IMR-90 (cell line): Measurements from ENCODE around the gene CHST8. TPM values are rescaled to one million over a fixed set of nuclear protein-coding genes. Genes with fewer than 3 reads are reported as not detected.

Experiments used
- ATAC-seq: fragments of 200-7000 bp; cut with Tn5 transposase; 2 replicates; pipeline ENCODE4 v1.9.1; 2020; ENCODE audit warnings: low read depth, mild to moderate bottlenecking, moderate library complexity
- BruUV-seq: library from RNA; stranded (reverse); fragments of 400-500 nt; replicated peaks from 2 replicates; lab custom pipeline; 2021; lab: Mats Ljungman, UMichigan
- CTCF ChIA-PET: fragments of 300-600 bp; formaldehyde crosslinking; extraction: SDS; loops from one replicate; lab custom pipeline; 2021; ENCODE audit warnings: antibody characterized with exemption; lab: Yijun Ruan, JAX
- POLR2A ChIA-PET: fragments of 300-600 bp; sonication (Branson Sonifier 250); formaldehyde crosslinking; loops from one replicate; lab custom pipeline; 2022; ENCODE audit warnings: antibody characterized with exemption; ENCODE audit not compliant: unreplicated experiment; lab: Charles Lee
- DNase-seq: peaks from one replicate; pipeline ENCODE4 v3.0.0; 2013
- H2AFZ ChIP-seq: replicated peaks from 2 replicates; pipeline ENCODE3; 2013; ENCODE audit warnings: low read length, mild to moderate bottlenecking; ENCODE audit not compliant: poor library complexity
- H2AK5ac ChIP-seq: 2 replicates; pipeline ENCODE4 v1.6.1; 2013; ENCODE audit warnings: low read depth, low read length, inconsistent platforms
- H2AK9ac ChIP-seq: replicated peaks from 2 replicates; pipeline ENCODE3; 2013; ENCODE audit warnings: mild to moderate bottlenecking, low read depth, low read length, moderate library complexity; ENCODE audit not compliant: poor library complexity
- H2BK120ac ChIP-seq: 2 replicates; pipeline ENCODE4 v1.6.1; 2013; ENCODE audit warnings: low read depth, low read length, inconsistent platforms
- H2BK15ac ChIP-seq: 3 replicates; pipeline ENCODE4 v1.6.1; 2013; ENCODE audit warnings: low read depth, low read length, inconsistent platforms
- H2BK20ac ChIP-seq: 2 replicates; pipeline ENCODE4 v1.6.1; 2013; ENCODE audit warnings: low read depth, mild to moderate bottlenecking, inconsistent platforms, low read length, moderate library complexity
- H2BK5ac ChIP-seq: 2 replicates; pipeline ENCODE4 v1.6.1; 2013; ENCODE audit warnings: mild to moderate bottlenecking, low read depth, low read length, inconsistent platforms; ENCODE audit not compliant: poor library complexity, severe bottlenecking
- H3K14ac ChIP-seq: replicated peaks from 2 replicates; pipeline ENCODE4 v1.6.1; 2013; ENCODE audit warnings: low read depth, low read length, inconsistent platforms
- H3K18ac ChIP-seq: 2 replicates; pipeline ENCODE4 v1.6.1; 2013; ENCODE audit warnings: low read depth, low read length, control low read depth
- H3K23ac ChIP-seq: 2 replicates; pipeline ENCODE4 v1.6.1; 2013; ENCODE audit warnings: low read depth, low read length, inconsistent platforms
- H3K27ac ChIP-seq: 2 replicates; pipeline ENCODE4 v1.5.1; 2013; ENCODE audit warnings: mild to moderate bottlenecking, control low read depth, low read length; ENCODE audit not compliant: insufficient read depth
- H3K27me3 ChIP-seq: 2 replicates; pipeline ENCODE4 v1.6.1; 2013; ENCODE audit warnings: low read length; ENCODE audit not compliant: control insufficient read depth, insufficient read depth
- H3K36me3 ChIP-seq: 2 replicates; pipeline ENCODE4 v1.6.1; 2013; ENCODE audit warnings: low read length, mixed read lengths; ENCODE audit not compliant: control insufficient read depth, insufficient read depth
- H3K4ac ChIP-seq: 2 replicates; pipeline ENCODE4 v1.6.1; 2013; ENCODE audit warnings: low read depth, low read length, inconsistent platforms
- H3K4me1 ChIP-seq: 2 replicates; pipeline ENCODE4 v1.6.1; 2013; ENCODE audit warnings: low read length, mixed read lengths; ENCODE audit not compliant: control insufficient read depth, insufficient read depth
- H3K4me2 ChIP-seq: 2 replicates; pipeline ENCODE4 v1.6.1; 2013; ENCODE audit warnings: low read depth, mild to moderate bottlenecking, control low read depth, low read length, moderate library complexity
- H3K4me3 ChIP-seq: 2 replicates; pipeline ENCODE4 v1.5.1; 2013; ENCODE audit warnings: low read depth, mild to moderate bottlenecking, control low read depth, low read length, moderate library complexity; ENCODE audit not compliant: insufficient read depth
- H3K56ac ChIP-seq: 2 replicates; pipeline ENCODE4 v1.6.1; 2013; ENCODE audit warnings: low read length, inconsistent platforms; ENCODE audit not compliant: insufficient read depth; ENCODE audit errors: extremely low read depth
- H3K79me1 ChIP-seq, 2 experiments: 2 replicates each; pipeline ENCODE4 v1.6.1; 2013; ENCODE audit warnings: low read length in 2 of 2, inconsistent platforms in 1 of 2, low read depth in 1 of 2
- H3K9ac ChIP-seq: 2 replicates; pipeline ENCODE4 v1.6.1; 2013; ENCODE audit warnings: low read depth, low read length, control low read depth
- H3K9me1 ChIP-seq: 2 replicates; pipeline ENCODE4 v1.6.1; 2013; ENCODE audit warnings: low read length, inconsistent platforms; ENCODE audit not compliant: insufficient read depth
- H3K9me3 ChIP-seq: 2 replicates; pipeline ENCODE4 v1.6.1; 2013; ENCODE audit warnings: low read length; ENCODE audit not compliant: control insufficient read depth, insufficient read depth
- H4K20me1 ChIP-seq: 2 replicates; pipeline ENCODE4 v1.6.1; 2013; ENCODE audit warnings: low read length, inconsistent platforms; ENCODE audit not compliant: insufficient read depth
- H4K5ac ChIP-seq: 2 replicates; pipeline ENCODE4 v1.6.1; 2013; ENCODE audit warnings: mild to moderate bottlenecking, low read depth, low read length, control low read depth
- H4K8ac ChIP-seq, 2 experiments: 2 replicates each; pipeline ENCODE4 v1.6.1; 2013; ENCODE audit warnings: low read depth in 2 of 2, low read length in 2 of 2, control low read depth in 1 of 2, inconsistent platforms in 1 of 2
- H4K91ac ChIP-seq: 2 replicates; pipeline ENCODE4 v1.6.1; 2013; ENCODE audit warnings: low read depth, low read length, inconsistent platforms; ENCODE audit not compliant: insufficient read depth
- BHLHE40 ChIP-seq: fragments of 150-350 bp; IDR thresholded peaks from 2 replicates; pipeline ENCODE4 v1.6.1; 2016; ENCODE audit warnings: mild to moderate bottlenecking, low read depth, low read length
- CEBPB ChIP-seq: IDR thresholded peaks from 2 replicates; pipeline ENCODE4 v1.6.1; 2012; ENCODE audit warnings: low read depth, low read length, improper control_type of control experiment
- MAZ ChIP-seq: IDR thresholded peaks from 2 replicates; pipeline ENCODE4 v1.6.1; 2012; ENCODE audit warnings: low read depth, mild to moderate bottlenecking, low read length, improper control_type of control experiment, moderate library complexity, borderline replicate concordance
- MXI1 ChIP-seq: IDR thresholded peaks from 2 replicates; pipeline ENCODE4 v1.6.1; 2012; ENCODE audit warnings: low read depth, mild to moderate bottlenecking, low read length, moderate library complexity, borderline replicate concordance
- NFE2L2 ChIP-seq: fragments of 150-350 bp; IDR thresholded peaks from 2 replicates; pipeline ENCODE4 v1.6.1; 2016; ENCODE audit warnings: low read depth, mild to moderate bottlenecking, low read length
- RAD21 ChIP-seq: IDR thresholded peaks from 2 replicates; pipeline ENCODE4 v1.6.1; 2012; ENCODE audit warnings: low read length, improper control_type of control experiment
- RCOR1 ChIP-seq: IDR thresholded peaks from 2 replicates; pipeline ENCODE4 v1.6.1; 2012; ENCODE audit warnings: mild to moderate bottlenecking, low read length, improper control_type of control experiment; ENCODE audit not compliant: insufficient replicate concordance
- RFX5 ChIP-seq: IDR thresholded peaks from 2 replicates; pipeline ENCODE4 v1.8.0; 2012; ENCODE audit warnings: low read depth, mild to moderate bottlenecking, low read length, moderate library complexity
- SMC3 ChIP-seq: fragments of 150-350 bp; IDR thresholded peaks from 2 replicates; pipeline ENCODE4 v1.6.1; 2016; ENCODE audit warnings: low read depth, mild to moderate bottlenecking, antibody characterized with exemption, low read length, moderate library complexity
- WGBS, 2 experiments: methylation state at CpG; one replicate each; pipeline versions ENCODE4 v1.1.5 to v1.1.7; 2013; ENCODE audit warnings: missing lambda C conversion rate in 2 of 2; ENCODE audit not compliant: insufficient read length in 1 of 2; ENCODE audit errors: extremely low coverage in 2 of 2; 5-methylcytosine and 5-hydroxymethylcytosine counted together
- dilution Hi-C: fragments of 300-500 bp; cut with HindIII; formaldehyde crosslinking; loops from one replicate; pipeline ENCODE4 v1.14.3; 2018; ENCODE audit warnings: low sequenced_read_pairs; ENCODE audit not compliant: unreplicated experiment
- in situ Hi-C: fragments of 300-500 bp; cut with MboI; formaldehyde crosslinking; loops from 3 replicates; pipeline ENCODE4 v1.14.3; 2019; ENCODE audit warnings: low sequenced_read_pairs, inconsistent platforms, mixed read lengths
- intact Hi-C: fragments of 100-400 bp; cut with micrococcal nuclease; formaldehyde crosslinking; loops from 2 replicates; pipeline ENCODE4 v1.10.0; 2022
- polyA plus RNA-seq, 3 experiments: library from polyadenylated mRNA; depleted of rRNA; stranded (reverse); fragments of >200 nt; gene quantifications; 2 replicates each; pipeline ENCODE4 v1.2.3, GENCODE V29; 2012; ENCODE audit warnings: low replicate concordance in 1 of 3
- total RNA-seq: library from RNA; depleted of rRNA; stranded (reverse); fragments of >200 nt; gene quantifications from 2 replicates; pipeline ENCODE4 v1.2.3, GENCODE V29; 2012
- TF ChIP-seq, protein P1 (sequence below): conservative IDR thresholded peaks from 2 replicates; pipeline ENCODE4 v1.5.1; 2012; ENCODE audit warnings: mild to moderate bottlenecking, low read depth, low read length, improper control_type of control experiment
- TF ChIP-seq, protein P2 (sequence below): fragments of 150-350 bp; IDR thresholded peaks from 2 replicates; pipeline ENCODE4 v1.6.1; 2017; ENCODE audit warnings: mild to moderate bottlenecking, antibody characterized with exemption, low read length, low read depth
- TF ChIP-seq, protein P3 (sequence below): fragments of 150-350 bp; IDR thresholded peaks from 2 replicates; pipeline ENCODE4 v1.6.1; 2016; ENCODE audit warnings: low read depth, mild to moderate bottlenecking, low read length, moderate library complexity, borderline replicate concordance

CHST8 gene
- total and polyA plus RNA-seq, 2 of the 4 experiments (the other 2 are of a cell fraction) = not detected

DNA sequence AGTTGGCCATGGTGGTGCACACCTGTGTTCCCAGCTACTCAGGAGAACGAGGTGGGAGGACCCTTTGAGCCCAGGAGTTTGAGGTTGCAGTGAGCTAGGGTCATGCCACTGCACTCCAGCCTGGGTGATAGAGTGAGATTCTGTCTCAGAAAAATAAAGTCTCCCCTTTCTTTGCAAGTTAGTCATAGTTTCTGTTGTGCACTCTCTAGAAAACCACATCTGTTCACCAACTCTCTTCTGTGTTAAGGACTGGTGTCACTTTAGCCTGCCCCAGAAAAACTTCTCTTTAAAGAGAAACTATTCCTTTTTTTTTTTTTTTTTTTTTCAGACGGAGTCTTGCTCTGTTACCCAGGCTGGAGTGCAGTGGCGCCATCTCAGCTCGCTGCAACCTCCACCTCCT is 4.9 kb upstream of the CHST8 start:
- no peaks in the 10 kb centered on the region for H4K20me1 ChIP-seq
- H2AFZ ChIP-seq = no peak overlapping the region
- no peak overlapping the region for H2BK5ac ChIP-seq
- dilution Hi-C loops (no loop called here), intact Hi-C loops (no loop called here), in situ Hi-C loops (no loop called here)
- no peak overlapping the region for H4K8ac ChIP-seq
- H3K14ac ChIP-seq = no peak overlapping the region
- no peak overlapping the region for H4K91ac ChIP-seq
- POLR2A ChIA-PET = no interaction called here
- TF ChIP-seq, protein P1, sequence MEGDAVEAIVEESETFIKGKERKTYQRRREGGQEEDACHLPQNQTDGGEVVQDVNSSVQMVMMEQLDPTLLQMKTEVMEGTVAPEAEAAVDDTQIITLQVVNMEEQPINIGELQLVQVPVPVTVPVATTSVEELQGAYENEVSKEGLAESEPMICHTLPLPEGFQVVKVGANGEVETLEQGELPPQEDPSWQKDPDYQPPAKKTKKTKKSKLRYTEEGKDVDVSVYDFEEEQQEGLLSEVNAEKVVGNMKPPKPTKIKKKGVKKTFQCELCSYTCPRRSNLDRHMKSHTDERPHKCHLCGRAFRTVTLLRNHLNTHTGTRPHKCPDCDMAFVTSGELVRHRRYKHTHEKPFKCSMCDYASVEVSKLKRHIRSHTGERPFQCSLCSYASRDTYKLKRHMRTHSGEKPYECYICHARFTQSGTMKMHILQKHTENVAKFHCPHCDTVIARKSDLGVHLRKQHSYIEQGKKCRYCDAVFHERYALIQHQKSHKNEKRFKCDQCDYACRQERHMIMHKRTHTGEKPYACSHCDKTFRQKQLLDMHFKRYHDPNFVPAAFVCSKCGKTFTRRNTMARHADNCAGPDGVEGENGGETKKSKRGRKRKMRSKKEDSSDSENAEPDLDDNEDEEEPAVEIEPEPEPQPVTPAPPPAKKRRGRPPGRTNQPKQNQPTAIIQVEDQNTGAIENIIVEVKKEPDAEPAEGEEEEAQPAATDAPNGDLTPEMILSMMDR = no peak
- TF ChIP-seq, protein P2, sequence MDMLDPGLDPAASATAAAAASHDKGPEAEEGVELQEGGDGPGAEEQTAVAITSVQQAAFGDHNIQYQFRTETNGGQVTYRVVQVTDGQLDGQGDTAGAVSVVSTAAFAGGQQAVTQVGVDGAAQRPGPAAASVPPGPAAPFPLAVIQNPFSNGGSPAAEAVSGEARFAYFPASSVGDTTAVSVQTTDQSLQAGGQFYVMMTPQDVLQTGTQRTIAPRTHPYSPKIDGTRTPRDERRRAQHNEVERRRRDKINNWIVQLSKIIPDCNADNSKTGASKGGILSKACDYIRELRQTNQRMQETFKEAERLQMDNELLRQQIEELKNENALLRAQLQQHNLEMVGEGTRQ = no peak
- TF ChIP-seq SMC3 (no peak), CEBPB (no peak), RCOR1 (no peak), NFE2L2 (no peak), BHLHE40 (no peak), MXI1 (no peak), RAD21 (no peak), RFX5 (no peak), MAZ (no peak)
- TF ChIP-seq, protein P3, sequence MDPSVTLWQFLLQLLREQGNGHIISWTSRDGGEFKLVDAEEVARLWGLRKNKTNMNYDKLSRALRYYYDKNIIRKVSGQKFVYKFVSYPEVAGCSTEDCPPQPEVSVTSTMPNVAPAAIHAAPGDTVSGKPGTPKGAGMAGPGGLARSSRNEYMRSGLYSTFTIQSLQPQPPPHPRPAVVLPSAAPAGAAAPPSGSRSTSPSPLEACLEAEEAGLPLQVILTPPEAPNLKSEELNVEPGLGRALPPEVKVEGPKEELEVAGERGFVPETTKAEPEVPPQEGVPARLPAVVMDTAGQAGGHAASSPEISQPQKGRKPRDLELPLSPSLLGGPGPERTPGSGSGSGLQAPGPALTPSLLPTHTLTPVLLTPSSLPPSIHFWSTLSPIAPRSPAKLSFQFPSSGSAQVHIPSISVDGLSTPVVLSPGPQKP = no peak
- no peaks in the 10 kb centered on the region for H3K4me1 ChIP-seq
- H3K27ac ChIP-seq = no peak overlapping the region
- H3K56ac ChIP-seq = no peak overlapping the region
- no peak overlapping the region for H2BK15ac ChIP-seq
- no peaks in the 10 kb centered on the region for H3K79me1 ChIP-seq
- H3K4ac ChIP-seq = no peak overlapping the region
- no peak overlapping the region for H3K23ac ChIP-seq
- no peak overlapping the region for H2AK5ac ChIP-seq
- H2BK20ac ChIP-seq = no peak overlapping the region
- H2BK120ac ChIP-seq = no peak overlapping the region
- WGBS, 2 experiments = no CpG with 5 or more reads among the region's 4 CpGs
- no peaks in the 10 kb centered on the region for H3K9me1 ChIP-seq
- no peak overlapping the region for H3K4me3 ChIP-seq
- peaks cover 17% of the 10 kb centered on the region for H3K27me3 ChIP-seq
- H3K9ac ChIP-seq = no peak overlapping the region
- H4K5ac ChIP-seq = no peak overlapping the region
- H3K4me2 ChIP-seq = no peak overlapping the region
- DNase-seq = no peak
- no peak overlapping the region for H3K18ac ChIP-seq
- CTCF ChIA-PET = no interaction called here
- H3K9me3 ChIP-seq = no peaks in the 10 kb centered on the region
- no TSS peak for BruUV-seq
- ATAC-seq = no peak
- no peak overlapping the region for H2AK9ac ChIP-seq
- no peaks in the 10 kb centered on the region for H3K36me3 ChIP-seq
